ENCODE results near the gene ALOX15B.

- no peak for TF ChIP-seq CTCF (IDR thresholded peaks at IDR 0.05)
- no peak for TF ChIP-seq POLR2AphosphoS5 (IDR thresholded peaks at IDR 0.05; ENCODE audit: low read depth, low read length)
- TF ChIP-seq EZH2phosphoT487 (IDR thresholded peaks at IDR 0.05; ENCODE audit: borderline replicate concordance, low read depth) = no peak
- TF ChIP-seq RFX5 (IDR thresholded peaks at IDR 0.05; ENCODE audit: low read length) = no peak
- no peak for TF ChIP-seq MXI1 (IDR thresholded peaks at IDR 0.05; ENCODE audit: low read depth, low read length)
- TF ChIP-seq EP300 (IDR thresholded peaks at IDR 0.05; ENCODE audit: borderline replicate concordance in 1 of 2, low read depth in 1 of 2, low read length in 1 of 2) = no peak
- TF ChIP-seq MAX (IDR thresholded peaks at IDR 0.05; ENCODE audit: low read depth) = no peak
- no peak for TF ChIP-seq RAD21 (IDR thresholded peaks at IDR 0.05; ENCODE audit: low read length)
- TF ChIP-seq REST (IDR thresholded peaks at IDR 0.05; ENCODE audit: low read depth, low read length) = no peak
- TF ChIP-seq SMC3 (IDR thresholded peaks at IDR 0.05; ENCODE audit: low read depth, low read length) = no peak
- TF ChIP-seq NFIC (IDR thresholded peaks at IDR 0.05; ENCODE audit: borderline replicate concordance) = no peak
Measured at GRCh38 chr17:8025176-8025911, 13.5 kb upstream of the ALOX15B start.
